LoVo (cell line): Measurements from ENCODE around the gene SCYL2.
"Not testable (repeated sequence)": the region's sequence is repeated elsewhere in the genome, so short reads cannot be mapped to it uniquely, and the experiment has no call there.

Experiments
- DNase-seq: peaks from one replicate; pipeline ENCODE4 v3.0.0-alpha.2; 2016; ENCODE audit warnings: low spot score

The SCYL2 gene

GRCh38 chr12:100329800-100330199, 62.8 kb downstream of the SCYL2 start:
- no peak for DNase-seq

- no peak for DNase-seq
Measured at GRCh38 chr12:100331871-100332270, 64.9 kb downstream of the SCYL2 start.

- DNase-seq = no peak
Measured at GRCh38 chr12:100332852-100333251, 65.9 kb downstream of the SCYL2 start.

GRCh38 chr12:100337299-100337698, 70.3 kb downstream of the SCYL2 start:
- DNase-seq = no peak

GRCh38 chr12:100337727-100338126, 70.8 kb downstream of the SCYL2 start:
- no peak for DNase-seq

GRCh38 chr12:100339071-100339470, 72.1 kb downstream of the SCYL2 start:
- DNase-seq = no peak

GRCh38 chr12:100342897-100343296, 75.9 kb downstream of the SCYL2 start:
- not testable (repeated sequence) for DNase-seq

GRCh38 chr12:100344351-100344750, 77.4 kb downstream of the SCYL2 start:
- DNase-seq = not testable (repeated sequence)

GRCh38 chr12:100345020-100345767, 78.2 kb downstream of the SCYL2 start:
- no peak for DNase-seq

GRCh38 chr12:100346660-100347059, 79.7 kb downstream of the SCYL2 start:
- no peak for DNase-seq

GRCh38 chr12:100348657-100349454, 81.9 kb downstream of the SCYL2 start:
- peak; percentile 40 for DNase-seq

GRCh38 chr12:100356644-100357223, 89.8 kb downstream of the SCYL2 start, which contains the start of gene SLC17A8:
TSS of gene SLC17A8 (plus strand) at chr12:100357074. CDS start at chr12:100357392, 318 bp downstream.
- DNase-seq = no peak

- no peak for DNase-seq
Measured at GRCh38 chr12:100359248-100359647, 92.3 kb downstream of the SCYL2 start.

- DNase-seq = no peak
Measured at GRCh38 chr12:100359822-100360221, 92.8 kb downstream of the SCYL2 start.

GRCh38 chr12:100360450-100360849, 93.5 kb downstream of the SCYL2 start:
- no peak for DNase-seq

- no peak for DNase-seq
Measured at GRCh38 chr12:100364324-100364723, 97.3 kb downstream of the SCYL2 start.

- DNase-seq = no peak
Measured at GRCh38 chr12:100365411-100365810, 98.4 kb downstream of the SCYL2 start.

GRCh38 chr12:100368066-100368465, 101.1 kb downstream of the SCYL2 start:
- no peak for DNase-seq

GRCh38 chr12:100371146-100371545, 104.2 kb downstream of the SCYL2 start:
- no peak for DNase-seq

GRCh38 chr12:100372853-100373640, 106.1 kb downstream of the SCYL2 start:
- DNase-seq = no peak

GRCh38 chr12:100375038-100375735, 108.2 kb downstream of the SCYL2 start:
- no peak for DNase-seq
